IPS-18a (cell line): ENCODE results near the gene PDIA5.

Experiments used
- H3K27ac ChIP-seq: one replicate; pipeline ENCODE4 v1.5.1; 2013; ENCODE audit warnings: low read length
- H3K27me3 ChIP-seq: one replicate; pipeline ENCODE4 v1.6.1; 2013; ENCODE audit warnings: mild to moderate bottlenecking, low read length; ENCODE audit not compliant: control insufficient read depth, insufficient read depth
- H3K36me3 ChIP-seq: one replicate; pipeline ENCODE4 v1.6.1; 2013; ENCODE audit warnings: low read depth, low read length; ENCODE audit not compliant: control insufficient read depth
- H3K4me1 ChIP-seq: one replicate; pipeline ENCODE4 v1.6.1; 2013; ENCODE audit warnings: low read depth, low read length; ENCODE audit not compliant: control insufficient read depth
- H3K4me3 ChIP-seq: one replicate; pipeline ENCODE4 v1.5.1; 2013; ENCODE audit warnings: low read length
- H3K9ac ChIP-seq: one replicate; pipeline ENCODE4 v1.6.1; 2013; ENCODE audit warnings: mild to moderate bottlenecking, low read length, moderate library complexity
- H3K9me3 ChIP-seq: one replicate; pipeline ENCODE4 v1.6.1; 2013; ENCODE audit warnings: low read depth, low read length; ENCODE audit not compliant: control insufficient read depth

Gene PDIA5

GRCh38 chr3:123084738-123085237, 18.0 kb downstream of the PDIA5 start:
- H3K27ac ChIP-seq = no peak overlapping the region
- no peaks in the 10 kb centered on the region for H3K36me3 ChIP-seq
- no peak overlapping the region for H3K4me3 ChIP-seq
- no peaks in the 10 kb centered on the region for H3K9me3 ChIP-seq
- peaks cover 54% of the 10 kb centered on the region for H3K4me1 ChIP-seq
- no peaks in the 10 kb centered on the region for H3K27me3 ChIP-seq
- no peak overlapping the region for H3K9ac ChIP-seq

GRCh38 chr3:123085293-123085931, 18.6 kb downstream of the PDIA5 start:
- Histone ChIP-seq H3K9ac (no peak overlapping the region), H3K4me1 (peaks cover 60% of the 10 kb centered on the region)

GRCh38 chr3:123085932-123086627, 19.3 kb downstream of the PDIA5 start:
- no peaks in the 10 kb centered on the region for H3K9me3 ChIP-seq
- no peak overlapping the region for H3K9ac ChIP-seq
- no peak overlapping the region for H3K27ac ChIP-seq
- no peaks in the 10 kb centered on the region for H3K27me3 ChIP-seq
- peaks cover 63% of the 10 kb centered on the region for H3K4me1 ChIP-seq
- H3K36me3 ChIP-seq = no peaks in the 10 kb centered on the region
- no peak overlapping the region for H3K4me3 ChIP-seq

More at GRCh38 chr3:123085293-123085931, 18.6 kb downstream of the PDIA5 start:
- Histone ChIP-seq H3K27me3 (no peaks in the 10 kb centered on the region), H3K9me3 (no peaks in the 10 kb centered on the region), H3K27ac (no peak overlapping the region), H3K4me3 (no peak overlapping the region), H3K36me3 (no peaks in the 10 kb centered on the region)

GRCh38 chr3:123088387-123088786, 21.6 kb downstream of the PDIA5 start:
- H3K9me3 ChIP-seq = no peaks in the 10 kb centered on the region

GRCh38 chr3:123089611-123090331, 22.9 kb downstream of the PDIA5 start:
- no peak overlapping the region for H3K4me3 ChIP-seq
- no peak overlapping the region for H3K9ac ChIP-seq
- H3K36me3 ChIP-seq = peaks cover 7% of the 10 kb centered on the region
- no peaks in the 10 kb centered on the region for H3K9me3 ChIP-seq
- no peaks in the 10 kb centered on the region for H3K27me3 ChIP-seq
- H3K27ac ChIP-seq = no peak overlapping the region
- peaks cover 43% of the 10 kb centered on the region for H3K4me1 ChIP-seq

More at GRCh38 chr3:123088387-123088786, 21.6 kb downstream of the PDIA5 start:
- Histone ChIP-seq H3K4me1 (peaks cover 56% of the 10 kb centered on the region), H3K27ac (no peak overlapping the region), H3K9ac (no peak overlapping the region), H3K4me3 (no peak overlapping the region), H3K36me3 (peaks cover 7% of the 10 kb centered on the region), H3K27me3 (no peaks in the 10 kb centered on the region)

GRCh38 chr3:123090728-123091531, 24.1 kb downstream of the PDIA5 start:
- H3K4me1 ChIP-seq = peaks cover 34% of the 10 kb centered on the region
- H3K27ac ChIP-seq = no peak overlapping the region
- H3K36me3 ChIP-seq = peaks cover 7% of the 10 kb centered on the region
- no peak overlapping the region for H3K9ac ChIP-seq
- H3K4me3 ChIP-seq = no peak overlapping the region
- no peaks in the 10 kb centered on the region for H3K27me3 ChIP-seq
- H3K9me3 ChIP-seq = no peaks in the 10 kb centered on the region

- no peak overlapping the region for H3K9ac ChIP-seq
- peaks cover 7% of the 10 kb centered on the region for H3K36me3 ChIP-seq
- H3K27me3 ChIP-seq = no peaks in the 10 kb centered on the region
- H3K4me3 ChIP-seq = no peak overlapping the region
- H3K9me3 ChIP-seq = no peaks in the 10 kb centered on the region
- peaks cover 24% of the 10 kb centered on the region for H3K4me1 ChIP-seq
- no peak overlapping the region for H3K27ac ChIP-seq
These were observed 25.4 kb downstream of the PDIA5 start for GRCh38 chr3:123092243-123092642.

GRCh38 chr3:123093696-123094095, 26.9 kb downstream of the PDIA5 start:
- H3K27me3 ChIP-seq = no peaks in the 10 kb centered on the region
- no peak overlapping the region for H3K4me3 ChIP-seq
- H3K9me3 ChIP-seq = no peaks in the 10 kb centered on the region
- peaks cover 7% of the 10 kb centered on the region for H3K36me3 ChIP-seq
- no peak overlapping the region for H3K27ac ChIP-seq
- peaks cover 16% of the 10 kb centered on the region for H3K4me1 ChIP-seq
- H3K9ac ChIP-seq = no peak overlapping the region

GRCh38 chr3:123094516-123095313, 27.9 kb downstream of the PDIA5 start:
- Histone ChIP-seq H3K27ac (no peak overlapping the region), H3K27me3 (no peaks in the 10 kb centered on the region), H3K9ac (no peak overlapping the region), H3K4me1 (peaks cover 25% of the 10 kb centered on the region), H3K4me3 (no peak overlapping the region), H3K9me3 (no peaks in the 10 kb centered on the region), H3K36me3 (peaks cover 7% of the 10 kb centered on the region)

- peaks cover 7% of the 10 kb centered on the region for H3K36me3 ChIP-seq
These were observed 29.3 kb downstream of the PDIA5 start for GRCh38 chr3:123096126-123096525.

More at GRCh38 chr3:123096126-123096525, 29.3 kb downstream of the PDIA5 start:
- Histone ChIP-seq H3K27me3 (no peaks in the 10 kb centered on the region), H3K9ac (no peak overlapping the region), H3K9me3 (no peaks in the 10 kb centered on the region), H3K4me1 (peaks cover 16% of the 10 kb centered on the region), H3K27ac (no peak overlapping the region), H3K4me3 (no peak overlapping the region)
